Measurements from ENCODE around the gene DHCR24.

The DHCR24 gene

DNA sequence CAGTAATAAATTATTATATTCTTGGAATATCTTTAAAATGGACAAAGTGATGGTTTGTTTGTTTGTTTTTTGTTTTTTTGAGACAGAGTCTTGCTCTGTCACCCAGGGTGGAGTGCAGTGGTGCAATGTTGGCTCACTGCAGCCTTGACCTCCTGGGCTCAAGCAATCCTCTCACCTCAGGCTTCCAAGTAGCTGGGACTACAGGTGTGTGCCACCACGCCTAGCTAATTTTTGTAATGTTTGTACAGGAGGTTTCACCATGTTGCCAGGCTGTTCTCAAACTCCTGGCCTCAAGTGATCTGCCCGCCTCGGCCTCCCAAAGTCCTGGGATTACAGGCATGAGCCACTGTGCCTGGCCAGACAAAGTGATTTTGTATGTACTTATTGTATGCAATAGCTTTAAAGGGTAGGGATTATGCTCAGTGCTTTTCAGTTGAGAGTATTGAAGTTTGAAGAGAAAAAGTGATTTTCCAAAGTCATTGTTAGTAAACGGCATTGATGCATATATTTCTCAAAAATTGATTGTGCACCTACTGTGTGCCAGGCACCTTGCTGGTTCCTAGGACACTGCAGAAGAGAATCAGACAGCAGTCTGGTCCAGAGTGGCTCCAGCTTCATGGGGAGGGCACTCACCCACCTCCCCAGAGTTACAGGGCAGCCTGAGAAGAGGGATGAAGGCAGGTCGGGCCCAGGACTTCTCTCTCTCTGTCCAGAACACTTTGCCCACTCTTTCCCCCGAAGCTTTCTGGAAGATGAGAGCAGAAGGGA, 51.7 kb downstream of the DHCR24 start:
- Mint-ChIP-seq H3K9me3 (peaks cover 5% of the 10 kb centered on the region), H3K27me3 (peaks cover 7% of the 10 kb centered on the region), H3K4me3 (no peak overlapping the region), H3K36me3 (ENCODE audit: low read depth) (no peaks in the 10 kb centered on the region), H3K4me1 (no peaks in the 10 kb centered on the region), H3K27ac (no peak overlapping the region)
- DNase-seq = no peak
- ATAC-seq = no peak

DNA sequence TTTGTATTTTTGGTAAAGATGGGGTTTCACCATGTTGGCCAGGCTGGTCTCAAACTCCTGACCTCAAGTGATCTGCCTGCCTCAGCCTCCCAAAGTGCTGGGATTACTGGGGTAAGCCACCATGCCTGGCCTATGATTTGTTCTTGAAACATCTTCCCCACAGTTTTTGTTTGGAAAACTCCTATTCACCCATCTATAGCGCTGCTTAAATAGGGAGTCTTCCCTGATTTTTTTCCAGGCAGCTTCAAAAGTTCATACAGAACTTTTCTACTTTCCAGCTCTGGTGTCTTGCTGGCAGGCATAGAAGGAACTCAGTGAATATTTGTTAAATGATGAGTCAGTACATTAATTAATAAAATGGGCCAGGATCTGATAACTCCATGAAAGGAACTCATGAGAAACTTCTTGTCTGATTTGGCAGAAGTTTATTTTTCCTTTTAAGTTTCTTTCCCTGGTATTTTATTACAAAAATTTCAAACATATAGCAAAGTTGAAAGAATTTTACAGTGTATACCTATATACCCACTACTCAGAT, 52.9 kb downstream of the DHCR24 start:
- Mint-ChIP-seq H3K4me1 (no peaks in the 10 kb centered on the region), H3K27ac (no peak overlapping the region), H3K36me3 (ENCODE audit: low read depth) (no peaks in the 10 kb centered on the region), H3K27me3 (peaks cover 7% of the 10 kb centered on the region), H3K4me3 (no peak overlapping the region), H3K9me3 (peaks cover 5% of the 10 kb centered on the region)
- ATAC-seq = no peak
- no peak for DNase-seq

DNA sequence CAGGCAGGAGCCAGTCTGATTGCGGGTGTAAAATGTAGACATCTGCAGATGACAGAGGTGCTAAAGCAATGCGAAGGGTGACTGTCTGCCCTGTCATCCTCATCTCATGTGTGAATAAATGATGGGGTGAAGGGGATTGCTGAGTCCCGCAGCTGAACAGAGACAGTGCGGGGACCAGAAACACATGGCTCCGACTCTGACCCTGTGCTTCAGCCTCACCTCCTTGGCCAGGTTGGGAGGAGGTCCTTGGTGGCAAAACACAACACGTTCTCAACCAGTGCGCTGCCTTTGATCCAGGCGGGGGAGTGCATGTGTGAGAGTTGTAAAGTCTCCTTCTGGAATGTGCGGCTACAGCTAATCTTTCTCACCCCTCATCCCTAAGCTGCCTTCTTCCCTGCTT, 53.9 kb downstream of the DHCR24 start:
- Mint-ChIP-seq H3K4me1 (no peaks in the 10 kb centered on the region), H3K9me3 (peaks cover 5% of the 10 kb centered on the region), H3K27me3 (peaks cover 7% of the 10 kb centered on the region), H3K4me3 (no peak overlapping the region), H3K36me3 (ENCODE audit: low read depth) (no peaks in the 10 kb centered on the region), H3K27ac (no peak overlapping the region)
- no peak for DNase-seq
- no peak for ATAC-seq

DNA sequence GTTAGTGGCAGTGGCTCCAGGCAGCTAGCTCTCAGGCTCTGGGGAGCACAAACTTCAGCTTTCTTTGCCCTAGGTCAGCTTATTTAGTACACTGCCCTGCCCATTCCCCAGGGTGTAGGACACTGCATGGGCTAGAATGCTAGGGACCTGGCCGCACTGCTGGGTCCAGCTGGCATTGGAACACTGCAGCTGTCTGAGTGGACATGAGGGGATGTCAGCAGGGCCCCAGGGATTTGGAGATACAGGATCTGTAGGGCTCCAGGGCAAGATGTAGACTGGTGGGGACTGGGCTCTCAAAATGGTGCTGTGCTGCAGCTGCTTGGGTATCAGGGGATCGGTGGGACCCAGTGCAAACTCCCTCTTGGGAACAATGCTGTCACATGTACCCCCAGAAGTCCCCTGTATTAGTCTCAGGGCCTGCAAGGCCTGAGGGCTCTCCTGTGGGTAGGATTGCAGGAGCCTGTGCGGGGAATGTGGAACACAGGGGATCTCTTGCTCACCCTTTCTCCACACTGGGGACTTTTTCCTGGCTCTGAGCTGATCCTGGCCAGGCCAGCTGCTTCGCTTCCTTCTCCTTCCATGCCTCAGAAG, 60.7 kb downstream of the DHCR24 start:
- peaks cover 27% of the 10 kb centered on the region for H3K9me3 Mint-ChIP-seq

DNA sequence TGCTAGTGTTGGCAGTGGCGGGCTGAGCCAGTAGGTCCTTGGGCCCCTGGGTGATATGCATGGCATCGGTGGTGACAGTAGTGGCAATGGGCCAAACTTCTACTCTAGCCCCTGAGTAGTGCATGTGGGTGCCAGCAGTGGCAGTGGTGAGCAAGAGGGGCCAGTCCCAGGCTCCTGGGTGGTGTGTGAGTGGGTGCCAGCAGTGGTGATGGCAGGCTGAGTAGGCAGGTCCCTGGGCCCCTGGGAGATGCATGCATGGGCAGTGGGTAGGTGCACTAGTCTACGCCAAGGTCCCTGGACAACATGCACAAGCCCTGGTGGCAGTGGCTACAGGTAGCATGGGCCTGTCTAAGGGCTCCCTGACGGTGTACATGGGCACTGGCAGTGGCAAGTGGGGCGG, 61.3 kb downstream of the DHCR24 start:
- Mint-ChIP-seq H3K36me3 (ENCODE audit: low read depth) (peaks cover 5% of the 10 kb centered on the region), H3K9me3 (peaks cover 22% of the 10 kb centered on the region), H3K27me3 (peaks cover 2% of the 10 kb centered on the region), H3K27ac (no peak overlapping the region), H3K4me1 (no peaks in the 10 kb centered on the region), H3K4me3 (no peak overlapping the region)
- no peak for DNase-seq
- ATAC-seq = no peak

More for the DNA sequence above, 60.7 kb downstream of the DHCR24 start:
- Mint-ChIP-seq H3K27ac (no peak overlapping the region), H3K27me3 (peaks cover 2% of the 10 kb centered on the region), H3K4me3 (no peak overlapping the region), H3K4me1 (no peaks in the 10 kb centered on the region), H3K36me3 (ENCODE audit: low read depth) (peaks cover 5% of the 10 kb centered on the region)
- no peak for ATAC-seq
- DNase-seq = no peak

DNA sequence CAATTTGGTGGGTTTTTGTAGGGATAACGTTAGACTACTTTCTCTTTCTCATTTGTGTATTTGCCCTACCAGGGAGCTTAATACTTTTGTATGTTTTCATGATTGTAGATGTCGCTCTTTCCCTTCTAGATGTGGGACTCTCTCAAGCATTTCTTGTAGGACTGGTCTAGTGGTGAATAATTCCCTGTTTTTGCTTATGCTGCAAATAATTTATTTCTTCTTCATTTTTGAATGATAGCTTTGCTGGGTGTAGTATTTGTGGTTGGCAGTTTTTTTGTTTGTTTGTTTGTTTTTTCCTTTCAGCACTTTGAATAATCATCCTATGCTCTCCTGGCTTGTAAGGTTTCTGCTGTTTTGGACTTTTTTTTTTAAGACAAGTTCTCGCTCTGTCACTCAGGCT, 63.3 kb downstream of the DHCR24 start:
- H3K4me3 Mint-ChIP-seq = no peak overlapping the region
- peaks cover 2% of the 10 kb centered on the region for H3K27me3 Mint-ChIP-seq
- H3K36me3 Mint-ChIP-seq (ENCODE audit: low read depth) = peaks cover 5% of the 10 kb centered on the region
- peaks cover 22% of the 10 kb centered on the region for H3K9me3 Mint-ChIP-seq
- no peak for DNase-seq
- no peak for ATAC-seq
- H3K27ac Mint-ChIP-seq = no peak overlapping the region
- H3K4me1 Mint-ChIP-seq = no peaks in the 10 kb centered on the region

DNA sequence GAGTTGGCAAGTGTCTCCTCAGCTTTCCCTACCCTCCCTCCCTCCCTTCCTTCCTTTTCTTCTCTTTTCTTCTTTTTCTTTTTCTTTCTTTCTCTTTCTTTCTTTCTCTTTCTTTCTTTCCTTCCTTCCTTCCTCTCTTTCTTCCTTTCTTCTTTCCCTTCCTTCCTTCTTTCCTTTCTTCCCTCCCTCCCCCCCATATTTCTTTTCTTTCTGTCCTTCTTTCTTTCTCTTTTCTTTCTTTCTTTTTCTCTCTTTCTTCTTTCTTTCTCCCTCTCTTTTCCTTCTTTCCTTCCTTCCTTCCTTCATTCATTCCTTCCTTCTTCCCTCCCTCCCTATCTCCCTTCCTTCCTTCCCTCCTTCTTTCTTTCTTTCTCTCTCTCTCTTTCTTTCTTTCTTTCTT, 67.3 kb downstream of the DHCR24 start:
- Mint-ChIP-seq H3K4me1 (peaks cover 2% of the 10 kb centered on the region), H3K4me3 (no peak overlapping the region), H3K27me3 (peaks cover 2% of the 10 kb centered on the region), H3K27ac (no peak overlapping the region), H3K36me3 (ENCODE audit: low read depth) (peaks cover 5% of the 10 kb centered on the region), H3K9me3 (peaks cover 15% of the 10 kb centered on the region)
- DNase-seq = no peak
- no peak for ATAC-seq

DNA sequence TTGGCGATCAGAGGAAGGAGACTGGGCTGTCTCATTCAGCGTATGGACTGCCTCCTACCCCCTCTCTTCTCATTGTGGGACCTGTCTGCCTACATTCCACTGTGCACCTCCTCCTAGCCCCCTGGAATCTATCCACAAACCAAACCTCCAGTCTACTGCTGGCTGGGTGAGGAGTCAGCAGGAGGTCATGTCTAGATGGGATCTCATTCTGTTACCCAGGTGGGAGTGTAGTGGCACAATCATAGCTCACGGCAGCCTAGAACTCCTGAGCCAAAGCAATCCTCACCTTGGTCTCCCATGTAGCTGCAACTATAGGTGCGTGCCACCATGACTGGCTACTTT, 67.8 kb downstream of the DHCR24 start:
- Mint-ChIP-seq H3K4me3 (no peak overlapping the region), H3K36me3 (ENCODE audit: low read depth) (peaks cover 5% of the 10 kb centered on the region), H3K27me3 (no peaks in the 10 kb centered on the region), H3K27ac (no peak overlapping the region), H3K4me1 (peaks cover 2% of the 10 kb centered on the region), H3K9me3 (peaks cover 10% of the 10 kb centered on the region)
- no peak for DNase-seq
- ATAC-seq = no peak

DNA sequence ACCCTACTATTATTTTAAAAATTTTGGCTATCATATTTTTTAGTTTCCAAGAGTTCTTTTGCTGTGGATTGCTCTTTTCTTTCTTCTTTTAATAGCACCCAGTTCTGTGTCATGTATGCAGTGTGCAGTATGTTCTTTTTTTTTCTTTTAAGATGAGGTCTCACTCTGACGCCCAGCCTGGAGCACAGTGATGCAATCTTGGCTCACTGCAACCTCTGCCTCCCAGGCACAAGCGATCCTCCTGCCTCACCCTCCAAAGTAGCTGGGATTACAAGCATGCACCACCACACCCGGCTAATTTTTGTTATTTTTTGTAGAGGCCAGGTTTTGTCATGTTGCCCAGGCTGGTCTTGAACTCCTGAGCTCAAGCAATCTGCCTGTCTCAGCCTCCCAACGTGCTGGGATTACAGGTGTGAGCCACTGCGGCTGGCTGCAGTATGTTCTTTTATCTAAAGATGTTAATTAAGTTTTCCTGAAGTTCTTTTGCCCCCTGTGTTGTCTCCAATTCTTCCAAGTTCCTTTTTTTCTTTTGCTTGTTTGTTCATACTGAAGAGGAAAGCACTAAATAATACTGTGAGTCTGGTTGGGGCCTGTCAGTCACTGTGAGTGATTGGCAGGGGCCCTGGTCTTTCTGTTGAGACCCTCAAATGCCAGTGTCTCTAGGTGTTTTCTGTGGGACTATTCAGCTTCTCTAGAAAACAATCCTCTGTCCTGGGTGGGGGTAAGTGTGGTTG, 68.4 kb downstream of the DHCR24 start:
- peaks cover 3% of the 10 kb centered on the region for H3K36me3 Mint-ChIP-seq (ENCODE audit: low read depth)
- no peak overlapping the region for H3K27ac Mint-ChIP-seq
- no peaks in the 10 kb centered on the region for H3K27me3 Mint-ChIP-seq
- peaks cover 6% of the 10 kb centered on the region for H3K9me3 Mint-ChIP-seq
- DNase-seq (no peak), ATAC-seq (no peak)
- no peak overlapping the region for H3K4me3 Mint-ChIP-seq
- peaks cover 2% of the 10 kb centered on the region for H3K4me1 Mint-ChIP-seq

DNA sequence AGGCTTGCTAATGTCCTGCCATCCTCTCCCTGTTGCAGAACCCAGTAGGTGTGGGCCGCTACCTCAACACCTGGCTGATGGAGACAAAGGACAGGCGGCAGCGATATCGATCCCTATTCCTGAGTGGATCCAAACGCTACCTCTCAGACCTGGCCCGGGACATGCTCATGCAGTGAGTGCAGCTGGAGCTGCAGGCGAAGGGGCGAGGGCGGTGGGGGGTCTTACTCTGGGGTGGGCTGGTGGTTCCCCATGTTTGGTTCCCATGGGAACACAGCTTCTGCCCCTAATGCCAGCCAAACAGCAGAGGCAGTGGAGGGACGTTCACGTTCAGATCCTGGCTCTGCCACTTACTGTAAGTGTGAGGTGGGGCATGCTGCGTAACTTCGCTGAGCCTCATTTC, 70.0 kb downstream of the DHCR24 start:
- no peaks in the 10 kb centered on the region for H3K36me3 Mint-ChIP-seq (ENCODE audit: low read depth)
- H3K27ac Mint-ChIP-seq = no peak overlapping the region
- H3K27me3 Mint-ChIP-seq = no peaks in the 10 kb centered on the region
- H3K4me1 Mint-ChIP-seq = peaks cover 2% of the 10 kb centered on the region
- no peak for ATAC-seq
- no peak for DNase-seq
- no peak overlapping the region for H3K4me3 Mint-ChIP-seq
- H3K9me3 Mint-ChIP-seq = no peaks in the 10 kb centered on the region

DNA sequence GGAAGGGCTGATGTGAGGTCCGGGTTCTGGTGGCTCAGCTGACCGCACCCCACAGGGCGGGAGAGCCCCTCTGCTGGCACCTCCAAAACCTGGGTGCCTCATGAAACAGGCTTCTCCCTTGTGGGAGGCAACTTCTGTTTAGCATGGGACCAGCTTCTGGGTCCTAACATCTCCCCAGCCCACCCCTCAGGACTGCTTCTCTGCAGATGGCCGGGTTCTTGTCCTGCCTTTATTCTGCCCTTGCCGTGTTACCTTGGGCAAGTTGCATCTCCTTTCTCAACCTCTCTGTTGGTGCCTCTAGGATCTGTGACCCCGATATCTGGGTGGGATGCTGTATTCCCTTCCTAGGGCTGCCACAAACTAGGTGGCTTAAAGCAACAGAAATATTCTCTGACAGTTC, 70.9 kb downstream of the DHCR24 start:
- Mint-ChIP-seq H3K9me3 (no peaks in the 10 kb centered on the region), H3K4me3 (no peak overlapping the region), H3K27me3 (no peaks in the 10 kb centered on the region), H3K4me1 (peaks cover 2% of the 10 kb centered on the region), H3K36me3 (ENCODE audit: low read depth) (no peaks in the 10 kb centered on the region), H3K27ac (no peak overlapping the region)
- DNase-seq (no peak), ATAC-seq (no peak)

DNA sequence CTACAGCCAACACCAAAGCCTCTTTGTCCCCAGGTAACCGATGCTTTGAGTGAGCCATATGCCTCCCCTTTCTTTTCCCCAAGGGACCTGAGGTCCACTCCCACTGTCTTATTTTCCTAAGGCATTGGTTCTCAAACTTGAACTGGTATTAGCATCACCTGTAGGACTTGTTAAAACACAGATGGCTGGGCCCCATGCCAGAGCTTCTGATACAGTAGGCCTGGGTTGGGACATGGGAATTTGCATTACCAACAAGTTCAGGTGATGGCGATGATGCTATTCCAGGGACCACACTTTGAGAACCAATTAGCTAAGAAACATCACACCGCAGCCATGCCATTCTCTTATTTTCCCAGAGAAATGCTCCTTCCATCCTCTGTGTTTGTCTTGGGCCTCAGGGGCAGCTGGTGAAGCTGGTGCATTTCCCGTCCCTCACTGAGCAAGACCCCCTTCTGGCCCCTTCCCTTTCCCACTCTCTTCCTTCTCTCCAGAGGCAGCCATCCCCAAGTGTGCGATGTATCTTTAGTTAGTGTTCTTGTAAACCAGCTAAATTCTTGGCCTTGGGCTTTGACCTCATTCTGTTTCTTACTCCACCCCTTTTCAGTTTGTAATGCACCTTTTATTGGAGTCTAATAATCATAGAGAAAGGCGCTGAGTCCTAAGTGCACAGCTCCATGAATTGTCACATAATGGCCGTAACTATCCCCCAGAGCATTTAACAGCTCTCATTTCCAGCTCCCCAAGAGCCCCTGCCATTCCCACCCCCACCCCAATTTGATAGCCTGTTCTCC, 71.7 kb downstream of the DHCR24 start:
- H3K9me3 Mint-ChIP-seq = no peaks in the 10 kb centered on the region
- DNase-seq (no peak), ATAC-seq (no peak)
- no peak overlapping the region for H3K27ac Mint-ChIP-seq
- H3K4me3 Mint-ChIP-seq = no peak overlapping the region
- H3K27me3 Mint-ChIP-seq = no peaks in the 10 kb centered on the region
- H3K4me1 Mint-ChIP-seq = peaks cover 2% of the 10 kb centered on the region
- no peaks in the 10 kb centered on the region for H3K36me3 Mint-ChIP-seq (ENCODE audit: low read depth)

DNA sequence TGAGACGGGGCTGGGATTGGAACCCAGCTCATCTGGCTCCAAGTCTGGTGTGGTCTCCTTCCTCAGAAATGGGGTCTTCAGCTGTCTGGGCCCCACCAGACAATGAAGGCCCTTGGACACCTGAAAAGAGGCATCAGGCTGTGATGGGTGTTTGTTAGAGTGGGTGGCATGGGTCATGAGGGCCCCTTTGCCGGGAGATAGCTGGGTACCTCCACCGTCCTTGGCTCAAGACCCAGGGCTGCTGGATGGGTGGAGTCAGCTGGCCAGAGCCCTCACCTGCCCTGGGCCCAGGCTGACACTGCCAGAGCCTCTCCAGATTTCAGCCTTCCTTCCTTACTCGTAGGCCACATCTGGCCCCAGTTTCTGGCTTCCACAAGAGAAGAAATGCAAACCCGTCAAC, 72.4 kb downstream of the DHCR24 start:
- DNase-seq = no peak
- no peak overlapping the region for H3K4me3 Mint-ChIP-seq
- ATAC-seq = no peak
- H3K27ac Mint-ChIP-seq = no peak overlapping the region
- H3K27me3 Mint-ChIP-seq = no peaks in the 10 kb centered on the region
- no peaks in the 10 kb centered on the region for H3K9me3 Mint-ChIP-seq
- no peaks in the 10 kb centered on the region for H3K36me3 Mint-ChIP-seq (ENCODE audit: low read depth)
- peaks cover 2% of the 10 kb centered on the region for H3K4me1 Mint-ChIP-seq

DNA sequence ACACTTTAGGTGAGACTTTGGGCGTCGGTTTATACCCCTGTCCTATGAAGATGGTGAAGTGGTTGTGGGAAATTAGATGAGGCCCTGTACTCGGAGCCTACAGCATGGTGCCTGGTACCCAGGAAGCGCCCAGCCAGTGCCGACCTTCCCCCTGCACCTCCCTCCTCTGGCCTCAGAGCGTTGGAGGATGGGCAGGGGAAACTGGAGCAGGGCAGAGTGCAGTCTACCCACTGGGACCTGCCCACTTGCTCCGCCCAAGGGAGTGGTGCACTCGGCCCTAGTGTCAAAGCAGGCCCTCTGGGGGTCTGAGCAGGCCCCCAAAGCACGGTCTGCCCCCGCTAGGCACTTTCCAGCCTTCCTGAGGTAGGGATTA, 72.9 kb downstream of the DHCR24 start:
- H3K36me3 Mint-ChIP-seq (ENCODE audit: low read depth) = no peaks in the 10 kb centered on the region
- peaks cover 2% of the 10 kb centered on the region for H3K4me1 Mint-ChIP-seq
- DNase-seq = no peak
- H3K27ac Mint-ChIP-seq = no peak overlapping the region
- H3K4me3 Mint-ChIP-seq = no peak overlapping the region
- no peak for ATAC-seq
- H3K9me3 Mint-ChIP-seq = no peaks in the 10 kb centered on the region
- no peaks in the 10 kb centered on the region for H3K27me3 Mint-ChIP-seq
